ENCODE results near the gene ZGLP1. TPM values are rescaled to one million over a fixed set of nuclear protein-coding genes. Genes with fewer than 3 reads are reported as not detected.

Gene ZGLP1
- total RNA-seq, 1 donor from 2014 or later = 6.8 TPM

DNA sequence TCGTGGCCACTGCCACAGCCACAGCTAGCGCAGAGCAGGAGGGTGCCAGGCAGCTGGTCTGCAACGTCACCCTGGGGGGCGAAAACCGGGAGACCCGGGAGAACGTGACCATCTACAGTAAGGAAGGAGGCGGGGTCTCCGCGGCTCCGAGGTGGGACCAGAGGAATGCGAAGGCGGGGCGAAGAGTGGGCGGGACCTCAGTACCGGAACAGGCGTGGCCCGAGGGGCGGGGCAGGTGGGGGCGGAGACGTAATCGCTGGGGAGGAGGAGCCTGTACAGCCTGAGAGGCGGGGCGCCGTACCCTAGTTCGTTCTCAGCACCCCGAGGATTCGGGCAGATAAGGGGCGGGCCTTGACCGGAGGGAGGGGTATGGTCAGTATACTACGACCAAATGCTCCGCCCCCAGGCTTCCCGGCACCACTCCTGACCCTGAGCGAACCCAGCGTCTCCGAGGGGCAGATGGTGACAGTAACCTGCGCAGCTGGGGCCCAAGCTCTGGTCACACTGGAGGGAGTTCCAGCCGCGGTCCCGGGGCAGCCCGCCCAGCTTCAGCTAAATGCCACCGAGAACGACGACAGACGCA, 17.3 kb downstream of the ZGLP1 start:
- Mint-ChIP-seq H3K9me3 (ENCODE audit: unreplicated experiment) (no peaks in the 10 kb centered on the region), H3K4me1 (ENCODE audit: unreplicated experiment) (peaks cover 49% of the 10 kb centered on the region), H3K27me3 (ENCODE audit: unreplicated experiment) (peaks cover 72% of the 10 kb centered on the region), H3K27ac (ENCODE audit: unreplicated experiment) (no peak overlapping the region), H3K4me3 (ENCODE audit: unreplicated experiment) (peak overlapping the region; percentile 72), H3K36me3 (ENCODE audit: unreplicated experiment) (peaks cover 2% of the 10 kb centered on the region)
- DNase-seq (ENCODE audit: extremely low spot score, unreplicated experiment) = peak; percentile 88
- TF ChIP-seq, protein P1, sequence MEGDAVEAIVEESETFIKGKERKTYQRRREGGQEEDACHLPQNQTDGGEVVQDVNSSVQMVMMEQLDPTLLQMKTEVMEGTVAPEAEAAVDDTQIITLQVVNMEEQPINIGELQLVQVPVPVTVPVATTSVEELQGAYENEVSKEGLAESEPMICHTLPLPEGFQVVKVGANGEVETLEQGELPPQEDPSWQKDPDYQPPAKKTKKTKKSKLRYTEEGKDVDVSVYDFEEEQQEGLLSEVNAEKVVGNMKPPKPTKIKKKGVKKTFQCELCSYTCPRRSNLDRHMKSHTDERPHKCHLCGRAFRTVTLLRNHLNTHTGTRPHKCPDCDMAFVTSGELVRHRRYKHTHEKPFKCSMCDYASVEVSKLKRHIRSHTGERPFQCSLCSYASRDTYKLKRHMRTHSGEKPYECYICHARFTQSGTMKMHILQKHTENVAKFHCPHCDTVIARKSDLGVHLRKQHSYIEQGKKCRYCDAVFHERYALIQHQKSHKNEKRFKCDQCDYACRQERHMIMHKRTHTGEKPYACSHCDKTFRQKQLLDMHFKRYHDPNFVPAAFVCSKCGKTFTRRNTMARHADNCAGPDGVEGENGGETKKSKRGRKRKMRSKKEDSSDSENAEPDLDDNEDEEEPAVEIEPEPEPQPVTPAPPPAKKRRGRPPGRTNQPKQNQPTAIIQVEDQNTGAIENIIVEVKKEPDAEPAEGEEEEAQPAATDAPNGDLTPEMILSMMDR (IDR thresholded peaks at IDR 0.05) = no peak

DNA sequence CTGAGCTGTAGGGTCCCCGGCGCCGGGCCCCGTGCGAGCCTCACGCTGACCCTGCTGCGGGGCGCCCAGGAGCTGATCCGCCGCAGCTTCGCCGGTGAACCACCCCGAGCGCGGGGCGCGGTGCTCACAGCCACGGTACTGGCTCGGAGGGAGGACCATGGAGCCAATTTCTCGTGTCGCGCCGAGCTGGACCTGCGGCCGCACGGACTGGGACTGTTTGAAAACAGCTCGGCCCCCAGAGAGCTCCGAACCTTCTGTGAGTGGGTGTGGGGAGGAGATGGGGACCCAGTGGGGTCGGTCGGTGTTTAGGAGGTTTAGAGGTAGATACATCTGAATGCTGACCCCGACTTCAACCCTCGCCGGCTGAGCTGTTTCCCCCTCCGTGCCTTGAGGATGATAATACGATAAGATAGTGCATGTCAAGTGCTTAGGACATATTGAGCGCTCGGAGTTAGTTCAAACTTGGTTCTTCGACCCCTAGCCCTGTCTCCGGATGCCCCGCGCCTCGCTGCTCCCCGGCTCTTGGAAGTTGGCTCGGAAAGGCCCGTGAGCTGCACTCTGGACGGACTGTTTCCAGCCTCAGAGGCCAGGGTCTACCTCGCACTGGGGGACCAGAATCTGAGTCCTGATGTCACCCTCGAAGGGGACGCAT, 17.9 kb downstream of the ZGLP1 start:
- H3K9me3 Mint-ChIP-seq (ENCODE audit: unreplicated experiment) = no peaks in the 10 kb centered on the region
- H3K36me3 Mint-ChIP-seq (ENCODE audit: unreplicated experiment) = peaks cover 2% of the 10 kb centered on the region
- H3K4me1 Mint-ChIP-seq (ENCODE audit: unreplicated experiment) = peaks cover 52% of the 10 kb centered on the region
- peak overlapping the region; percentile 72 for H3K4me3 Mint-ChIP-seq (ENCODE audit: unreplicated experiment)
- DNase-seq (ENCODE audit: extremely low spot score, unreplicated experiment) = peak; percentile 83
- TF ChIP-seq, protein P1 (IDR thresholded peaks at IDR 0.05) = no peak
- H3K27me3 Mint-ChIP-seq (ENCODE audit: unreplicated experiment) = peaks cover 70% of the 10 kb centered on the region
- no peak overlapping the region for H3K27ac Mint-ChIP-seq (ENCODE audit: unreplicated experiment)

DNA sequence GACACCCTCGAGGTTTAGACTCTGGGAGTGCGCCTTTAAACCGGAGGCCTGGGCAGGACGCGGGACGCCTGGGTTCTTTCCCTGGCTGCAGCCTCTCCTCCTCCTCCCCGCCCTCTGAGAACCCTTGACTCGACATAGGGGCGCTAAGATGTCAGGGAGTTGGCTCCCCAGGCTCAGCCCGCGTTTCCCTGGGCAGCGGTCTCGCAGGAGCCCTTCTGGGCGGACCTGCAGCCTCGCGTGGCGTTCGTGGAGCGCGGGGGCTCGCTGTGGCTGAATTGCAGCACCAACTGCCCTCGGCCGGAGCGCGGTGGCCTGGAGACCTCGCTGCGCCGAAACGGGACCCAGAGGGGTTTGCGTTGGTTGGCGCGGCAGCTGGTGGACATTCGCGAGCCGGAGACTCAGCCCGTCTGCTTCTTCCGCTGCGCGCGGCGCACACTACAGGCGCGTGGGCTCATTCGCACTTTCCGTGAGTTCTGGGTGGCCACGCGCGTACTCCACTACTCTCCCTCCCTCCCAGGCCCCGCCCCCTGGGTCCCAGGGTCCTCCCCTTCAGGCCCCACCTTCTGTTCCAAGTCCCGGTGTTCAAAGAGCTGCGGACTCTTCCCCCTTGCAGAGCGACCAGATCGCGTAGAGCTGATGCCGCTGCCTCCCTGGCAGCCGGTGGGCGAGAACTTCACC, 18.6 kb downstream of the ZGLP1 start:
- H3K4me3 Mint-ChIP-seq (ENCODE audit: unreplicated experiment) = peak overlapping the region; percentile 72
- DNase-seq (ENCODE audit: extremely low spot score, unreplicated experiment) = peak; percentile 83

DNA sequence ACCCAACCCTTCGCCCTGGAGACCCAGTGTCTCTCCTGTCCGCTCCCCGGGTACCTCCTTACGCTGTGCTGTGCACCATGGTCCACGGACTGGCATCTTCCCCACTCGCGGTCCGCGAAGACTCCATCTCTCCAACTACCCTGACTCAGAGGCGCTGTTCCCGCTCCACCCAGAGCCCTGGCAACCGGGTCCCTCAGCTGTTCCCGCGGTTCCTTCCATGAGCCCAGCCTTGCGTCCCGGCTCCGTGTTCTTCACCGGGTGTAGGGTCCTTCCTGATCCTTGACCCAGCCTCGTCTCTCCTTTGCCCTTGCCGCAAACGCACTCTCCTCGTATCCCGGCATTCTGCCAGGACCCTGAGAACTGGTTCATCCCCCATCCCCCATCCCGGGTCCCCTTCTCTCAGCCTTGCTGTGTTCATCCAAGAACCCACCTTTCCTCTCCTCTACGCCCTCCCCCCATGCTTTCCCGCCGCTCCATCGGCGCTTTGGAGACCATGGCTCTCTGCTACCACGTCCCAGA, 19.2 kb downstream of the ZGLP1 start:
- Mint-ChIP-seq H3K36me3 (ENCODE audit: unreplicated experiment) (peaks cover 4% of the 10 kb centered on the region), H3K4me3 (ENCODE audit: unreplicated experiment) (peak overlapping the region; percentile 72), H3K27ac (ENCODE audit: unreplicated experiment) (no peak overlapping the region), H3K4me1 (ENCODE audit: unreplicated experiment) (peaks cover 47% of the 10 kb centered on the region), H3K27me3 (ENCODE audit: unreplicated experiment) (peaks cover 63% of the 10 kb centered on the region), H3K9me3 (ENCODE audit: unreplicated experiment) (no peaks in the 10 kb centered on the region)
- DNase-seq (ENCODE audit: extremely low spot score, unreplicated experiment) = no peak
- TF ChIP-seq, protein P1 (IDR thresholded peaks at IDR 0.05) = no peak

More for the DNA sequence above, 18.6 kb downstream of the ZGLP1 start:
- Mint-ChIP-seq H3K9me3 (ENCODE audit: unreplicated experiment) (no peaks in the 10 kb centered on the region), H3K4me1 (ENCODE audit: unreplicated experiment) (peaks cover 52% of the 10 kb centered on the region), H3K27ac (ENCODE audit: unreplicated experiment) (no peak overlapping the region), H3K27me3 (ENCODE audit: unreplicated experiment) (peaks cover 68% of the 10 kb centered on the region), H3K36me3 (ENCODE audit: unreplicated experiment) (peaks cover 2% of the 10 kb centered on the region)
- TF ChIP-seq, protein P1 (IDR thresholded peaks at IDR 0.05) = no peak

Measured in osteocyte (in vitro differentiated cells).